Activated naive CD8-positive, alpha-beta T cell treated with anti-CD3 and anti-CD28 coated beads, Interleukin-2, amount 10 ng/mL, durations not matched to agents 7 days and 5 days (primary cell): ENCODE data around the gene FBXL5. TPM values are rescaled to one million over a fixed set of nuclear protein-coding genes. Genes with fewer than 3 reads are reported as not detected.

Experiments used
- ATAC-seq: fragments of 150-1000 bp; cut with Tn5 transposase; one replicate; pipeline ENCODE4 v1.10.0; 2021; ENCODE audit warnings: low read depth, moderate library complexity
- POLR2A ChIA-PET: fragments of 350-600 bp; sonication (Branson Sonifier 250); formaldehyde crosslinking; loops from one replicate; lab custom pipeline; 2021; ENCODE audit warnings: antibody characterized with exemption; lab: Charles Lee
- DNase-seq: peaks from one replicate; pipeline ENCODE4 v3.0.0; 2021
- H3K27ac Mint-ChIP-seq: one replicate; pipeline ENCODE4 v1.8.0; 2022; ENCODE audit warnings: mild to moderate bottlenecking, mixed read lengths
- H3K27me3 Mint-ChIP-seq: one replicate; pipeline ENCODE4 v1.8.0; 2022; ENCODE audit warnings: mild to moderate bottlenecking, moderate library complexity, mixed read lengths
- H3K36me3 Mint-ChIP-seq: one replicate; pipeline ENCODE4 v1.8.0; 2021; ENCODE audit warnings: mild to moderate bottlenecking, mixed read lengths
- H3K4me1 Mint-ChIP-seq: one replicate; pipeline ENCODE4 v1.8.0; 2021; ENCODE audit warnings: mixed read lengths
- H3K4me3 Mint-ChIP-seq: one replicate; pipeline ENCODE4 v1.8.0; 2022; ENCODE audit warnings: mild to moderate bottlenecking, moderate library complexity, mixed read lengths
- H3K9me3 Mint-ChIP-seq: one replicate; pipeline ENCODE4 v1.8.0; 2021; ENCODE audit warnings: mixed read lengths
- total RNA-seq, 2 experiments: library from RNA; stranded (reverse); gene quantifications; one replicate each; pipeline ENCODE4 v1.2.3, GENCODE V29; 2021

The FBXL5 gene
- total RNA-seq, 2 experiments from 2014 or later = 48.7 to 53.4 TPM

GRCh38 chr4:15605537-15605936 lies 49.6 kb downstream of the FBXL5 start:
- peaks cover 23% of the 10 kb centered on the region for H3K36me3 Mint-ChIP-seq
- H3K4me1 Mint-ChIP-seq = no peaks in the 10 kb centered on the region
- no peak for DNase-seq
- no peaks in the 10 kb centered on the region for H3K27me3 Mint-ChIP-seq
- POLR2A ChIA-PET = no interaction called here
- H3K27ac Mint-ChIP-seq = no peak overlapping the region
- ATAC-seq = no peak
- peaks cover 2% of the 10 kb centered on the region for H3K9me3 Mint-ChIP-seq
- H3K4me3 Mint-ChIP-seq = no peak overlapping the region

DNA sequence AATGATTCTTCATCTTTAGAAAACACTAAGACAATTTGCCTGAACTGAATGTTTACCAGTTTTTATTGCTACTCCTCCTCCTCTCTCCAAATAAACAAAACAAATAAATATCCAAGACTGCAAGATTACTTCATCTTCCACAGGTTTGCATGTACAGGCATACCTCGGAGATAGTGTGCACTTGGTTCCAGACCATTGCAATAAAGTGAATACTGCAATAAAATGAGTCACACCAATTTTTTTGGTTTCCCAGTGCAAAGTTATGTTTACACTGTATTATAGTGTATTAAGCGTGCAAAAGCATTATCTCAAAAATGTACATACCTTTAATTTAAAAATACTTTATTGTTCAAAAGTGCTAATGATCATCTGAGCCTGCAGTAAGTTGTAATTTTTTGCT lies 53.3 kb downstream of the FBXL5 start:
- ATAC-seq (no peak), DNase-seq (no peak)
- POLR2A ChIA-PET = no interaction called here
- Mint-ChIP-seq H3K27ac (no peak overlapping the region), H3K9me3 (no peaks in the 10 kb centered on the region), H3K4me3 (no peak overlapping the region), H3K27me3 (no peaks in the 10 kb centered on the region), H3K36me3 (peaks cover 24% of the 10 kb centered on the region), H3K4me1 (no peaks in the 10 kb centered on the region)

DNA sequence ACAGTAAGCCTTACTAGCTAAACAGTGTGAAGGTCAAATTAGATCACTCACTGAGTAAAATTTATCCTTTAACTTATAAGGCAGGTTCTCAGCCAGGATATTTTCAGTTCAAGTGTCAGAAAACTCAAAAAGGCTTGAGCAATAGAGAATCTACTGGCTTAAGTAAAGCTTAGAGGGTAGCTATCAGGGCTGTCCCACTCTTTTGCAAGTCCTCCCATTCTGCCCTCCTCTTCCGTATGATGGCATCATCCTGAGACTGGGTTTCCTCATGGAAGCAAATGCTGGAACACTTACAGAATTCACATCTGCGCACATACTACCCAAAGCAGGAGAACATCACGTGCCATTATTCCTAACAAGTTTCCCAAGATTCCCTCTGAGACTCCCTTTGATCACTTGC lies 55.0 kb downstream of the FBXL5 start:
- H3K9me3 Mint-ChIP-seq = no peaks in the 10 kb centered on the region
- POLR2A ChIA-PET = no interaction called here

GRCh38 chr4:15598644-15599043 lies 56.5 kb downstream of the FBXL5 start:
- DNase-seq (no peak), ATAC-seq (no peak)
- Mint-ChIP-seq H3K4me1 (no peaks in the 10 kb centered on the region), H3K27ac (no peak overlapping the region), H3K27me3 (no peaks in the 10 kb centered on the region), H3K4me3 (no peak overlapping the region), H3K36me3 (peaks cover 6% of the 10 kb centered on the region), H3K9me3 (no peaks in the 10 kb centered on the region)
- POLR2A ChIA-PET = interaction anchor here (0.6 kb wide), 1 partner anchor 44 kb away, joined by 4 read pairs; no protein-coding TSS in a partner anchor

More for the DNA sequence above, 55.0 kb downstream of the FBXL5 start:
- peaks cover 18% of the 10 kb centered on the region for H3K36me3 Mint-ChIP-seq
- H3K4me1 Mint-ChIP-seq = no peaks in the 10 kb centered on the region
- H3K27me3 Mint-ChIP-seq = no peaks in the 10 kb centered on the region
- no peak overlapping the region for H3K27ac Mint-ChIP-seq
- no peak overlapping the region for H3K4me3 Mint-ChIP-seq
- ATAC-seq (no peak), DNase-seq (no peak)

- no peak overlapping the region for H3K27ac Mint-ChIP-seq
- no peaks in the 10 kb centered on the region for H3K4me1 Mint-ChIP-seq
- ATAC-seq (no peak), DNase-seq (no peak)
- no peaks in the 10 kb centered on the region for H3K27me3 Mint-ChIP-seq
- H3K4me3 Mint-ChIP-seq = no peak overlapping the region
- no peaks in the 10 kb centered on the region for H3K9me3 Mint-ChIP-seq
- no peaks in the 10 kb centered on the region for H3K36me3 Mint-ChIP-seq
- POLR2A ChIA-PET = no interaction called here
Measured at GRCh38 chr4:15592799-15593198, 62.4 kb downstream of the FBXL5 start.

DNA sequence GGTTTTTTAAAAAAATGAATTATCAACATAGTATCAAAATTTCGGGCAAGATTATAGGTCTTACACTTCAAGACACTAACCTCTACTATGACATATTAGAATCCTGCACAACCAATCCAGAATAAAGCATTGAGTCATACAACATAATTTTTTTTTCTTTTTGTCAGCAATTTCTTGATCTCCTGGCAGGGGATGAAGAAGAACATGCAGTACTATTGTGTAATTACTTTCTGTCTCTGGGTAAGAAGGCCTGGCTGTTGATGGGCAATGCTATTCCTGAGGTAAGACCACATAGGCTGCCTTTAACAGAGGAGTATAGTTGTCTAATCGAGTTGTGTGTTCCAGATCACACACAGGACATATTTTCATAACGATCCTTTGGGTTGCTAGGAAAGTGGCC lies 67.5 kb downstream of the FBXL5 start:
- Mint-ChIP-seq H3K4me3 (no peak overlapping the region), H3K36me3 (peaks cover 2% of the 10 kb centered on the region), H3K27ac (no peak overlapping the region), H3K27me3 (no peaks in the 10 kb centered on the region), H3K4me1 (no peaks in the 10 kb centered on the region), H3K9me3 (no peaks in the 10 kb centered on the region)
- ATAC-seq (no peak), DNase-seq (no peak)
- POLR2A ChIA-PET = no interaction called here

GRCh38 chr4:15586066-15586465 lies 69.1 kb downstream of the FBXL5 start:
- H3K4me3 Mint-ChIP-seq = no peak overlapping the region
- no peak overlapping the region for H3K27ac Mint-ChIP-seq
- no peaks in the 10 kb centered on the region for H3K9me3 Mint-ChIP-seq
- ATAC-seq (no peak), DNase-seq (no peak)
- no peaks in the 10 kb centered on the region for H3K4me1 Mint-ChIP-seq
- peaks cover 2% of the 10 kb centered on the region for H3K36me3 Mint-ChIP-seq
- H3K27me3 Mint-ChIP-seq = no peaks in the 10 kb centered on the region
- POLR2A ChIA-PET = no interaction called here

GRCh38 chr4:15585331-15585730 lies 69.8 kb downstream of the FBXL5 start:
- Mint-ChIP-seq H3K27me3 (no peaks in the 10 kb centered on the region), H3K4me1 (no peaks in the 10 kb centered on the region), H3K4me3 (no peak overlapping the region), H3K9me3 (no peaks in the 10 kb centered on the region), H3K36me3 (peaks cover 2% of the 10 kb centered on the region), H3K27ac (no peak overlapping the region)
- POLR2A ChIA-PET = no interaction called here
- ATAC-seq (no peak), DNase-seq (no peak)

DNA sequence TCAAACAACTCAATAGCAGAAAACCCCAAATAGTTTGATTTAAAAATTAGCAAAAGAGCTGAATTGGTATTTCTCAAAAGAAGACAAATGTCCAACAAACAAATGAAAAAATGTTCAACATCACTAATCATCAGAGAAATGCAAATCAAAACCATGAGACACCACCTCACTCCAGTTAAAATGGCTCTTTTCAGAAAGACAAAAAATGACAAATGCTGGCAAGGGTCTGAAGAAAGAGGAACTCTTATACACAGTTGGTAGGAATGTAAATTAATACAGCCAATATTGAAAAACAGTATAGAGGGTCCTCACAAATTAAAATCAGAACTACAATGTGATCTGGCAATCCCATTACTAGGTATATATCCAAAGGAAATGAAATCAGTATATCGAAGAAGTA lies 70.4 kb downstream of the FBXL5 start:
- Mint-ChIP-seq H3K36me3 (peaks cover 2% of the 10 kb centered on the region), H3K4me3 (no peak overlapping the region), H3K4me1 (no peaks in the 10 kb centered on the region), H3K9me3 (no peaks in the 10 kb centered on the region), H3K27me3 (no peaks in the 10 kb centered on the region), H3K27ac (no peak overlapping the region)
- ATAC-seq = no peak
- no peak for DNase-seq
- POLR2A ChIA-PET = no interaction called here

GRCh38 chr4:15577508-15577907 lies 77.6 kb downstream of the FBXL5 start:
- Mint-ChIP-seq H3K27me3 (no peaks in the 10 kb centered on the region), H3K36me3 (no peaks in the 10 kb centered on the region), H3K9me3 (peaks cover 1% of the 10 kb centered on the region), H3K4me1 (no peaks in the 10 kb centered on the region), H3K27ac (no peak overlapping the region), H3K4me3 (no peak overlapping the region)
- ATAC-seq (no peak), DNase-seq (no peak)
- POLR2A ChIA-PET = no interaction called here

DNA sequence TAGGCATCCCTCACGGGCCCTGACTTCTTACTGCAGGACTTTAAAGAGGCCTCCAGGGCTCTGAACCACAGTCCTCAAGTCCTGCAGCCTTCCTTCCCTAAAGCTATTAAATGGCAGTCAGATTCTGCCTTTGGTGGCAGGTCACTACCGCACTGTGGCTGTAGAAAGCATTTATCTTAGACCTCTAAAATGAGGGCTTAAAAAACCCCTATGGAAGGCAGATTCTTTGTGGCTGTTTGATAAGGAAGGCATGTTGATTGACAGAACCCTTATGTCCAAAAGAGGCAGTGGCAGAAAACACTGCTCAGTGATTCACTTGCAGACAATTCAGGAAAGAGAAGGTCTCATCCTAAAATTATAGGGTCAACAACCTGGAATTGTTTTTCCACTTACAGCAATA lies 79.2 kb downstream of the FBXL5 start:
- POLR2A ChIA-PET = no interaction called here
- Mint-ChIP-seq H3K4me3 (no peak overlapping the region), H3K27ac (no peak overlapping the region), H3K36me3 (no peaks in the 10 kb centered on the region), H3K9me3 (peaks cover 1% of the 10 kb centered on the region), H3K4me1 (no peaks in the 10 kb centered on the region), H3K27me3 (no peaks in the 10 kb centered on the region)
- DNase-seq (no peak), ATAC-seq (no peak)

- POLR2A ChIA-PET = no interaction called here
- H3K4me1 Mint-ChIP-seq = no peaks in the 10 kb centered on the region
- ATAC-seq (no peak), DNase-seq (no peak)
- H3K4me3 Mint-ChIP-seq = no peak overlapping the region
- peaks cover 9% of the 10 kb centered on the region for H3K36me3 Mint-ChIP-seq
- no peak overlapping the region for H3K27ac Mint-ChIP-seq
- no peaks in the 10 kb centered on the region for H3K27me3 Mint-ChIP-seq
- H3K9me3 Mint-ChIP-seq = no peaks in the 10 kb centered on the region
Measured at GRCh38 chr4:15569746-15570145, 85.4 kb downstream of the FBXL5 start.

DNA sequence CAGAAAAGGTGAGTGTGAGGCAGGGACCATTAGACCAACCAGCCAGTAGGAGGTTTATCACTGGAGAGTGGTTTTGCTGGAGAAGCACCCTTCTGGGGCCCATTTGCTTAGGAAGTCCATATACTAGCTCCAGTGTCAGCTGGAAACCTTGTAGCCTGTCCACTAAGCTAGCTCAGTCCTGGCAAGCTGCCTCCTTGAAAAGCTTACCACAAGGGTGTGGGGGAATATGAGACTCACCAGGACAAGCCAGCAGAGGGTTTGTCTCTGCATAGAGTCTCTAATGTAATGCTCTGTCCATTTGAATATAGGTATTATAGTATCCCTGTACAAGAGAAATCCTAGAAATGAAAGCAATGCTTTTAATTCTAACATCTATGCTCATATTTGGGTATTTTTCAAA lies 86.3 kb downstream of the FBXL5 start:
- ATAC-seq (no peak), DNase-seq (no peak)
- no peaks in the 10 kb centered on the region for H3K4me1 Mint-ChIP-seq
- POLR2A ChIA-PET = no interaction called here
- H3K4me3 Mint-ChIP-seq = no peak overlapping the region
- peaks cover 9% of the 10 kb centered on the region for H3K36me3 Mint-ChIP-seq
- H3K27me3 Mint-ChIP-seq = no peaks in the 10 kb centered on the region
- H3K9me3 Mint-ChIP-seq = no peaks in the 10 kb centered on the region
- H3K27ac Mint-ChIP-seq = no peak overlapping the region

DNA sequence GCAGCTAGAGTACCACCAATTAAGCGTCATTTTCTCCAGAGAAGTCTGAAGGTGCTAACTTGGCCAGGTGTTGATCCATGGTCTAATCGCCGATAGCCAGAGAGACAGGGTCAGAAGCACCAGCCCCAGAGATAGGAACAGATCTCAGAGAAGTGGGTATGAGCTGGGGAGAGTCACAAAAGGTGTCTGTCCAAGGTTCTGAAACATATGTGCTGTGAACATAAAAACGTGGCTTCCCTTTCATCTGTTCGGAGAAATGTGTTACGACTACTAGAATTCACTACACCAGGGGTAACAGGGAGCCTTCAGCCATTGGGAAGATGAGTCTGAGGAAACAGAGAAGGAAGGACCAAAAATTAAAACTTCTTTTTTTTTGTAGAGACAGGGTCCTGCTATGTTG lies 91.3 kb downstream of the FBXL5 start:
- POLR2A ChIA-PET = no interaction called here
- no peak overlapping the region for H3K27ac Mint-ChIP-seq
- H3K4me3 Mint-ChIP-seq = no peak overlapping the region
- no peak for DNase-seq
- peaks cover 5% of the 10 kb centered on the region for H3K36me3 Mint-ChIP-seq
- no peaks in the 10 kb centered on the region for H3K9me3 Mint-ChIP-seq
- H3K4me1 Mint-ChIP-seq = no peaks in the 10 kb centered on the region
- no peak for ATAC-seq
- H3K27me3 Mint-ChIP-seq = no peaks in the 10 kb centered on the region

DNA sequence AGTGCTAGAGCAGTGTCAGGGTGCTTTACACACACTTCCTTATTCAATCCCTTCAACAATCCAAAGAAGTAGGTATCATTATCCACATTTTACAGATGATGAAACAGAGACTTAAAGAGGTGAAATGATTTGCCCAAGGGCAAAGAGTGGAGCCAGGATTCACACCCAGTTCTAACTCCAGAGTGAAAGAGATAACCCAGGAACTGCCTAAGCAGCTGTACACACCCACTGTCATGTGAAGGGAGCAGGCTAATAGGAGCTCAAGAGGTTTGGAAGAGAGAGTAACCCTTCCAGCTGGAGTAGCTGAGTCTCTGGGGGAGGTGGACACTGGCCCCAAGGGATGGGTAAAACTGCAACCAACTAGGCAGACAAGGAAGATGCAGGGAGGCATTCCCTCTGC lies 92.5 kb downstream of the FBXL5 start:
- POLR2A ChIA-PET = no interaction called here
- no peaks in the 10 kb centered on the region for H3K4me1 Mint-ChIP-seq
- H3K9me3 Mint-ChIP-seq = no peaks in the 10 kb centered on the region
- no peak for ATAC-seq
- no peak overlapping the region for H3K4me3 Mint-ChIP-seq
- H3K36me3 Mint-ChIP-seq = peaks cover 5% of the 10 kb centered on the region
- H3K27ac Mint-ChIP-seq = no peak overlapping the region
- H3K27me3 Mint-ChIP-seq = no peaks in the 10 kb centered on the region
- no peak for DNase-seq
